Measurements from ENCODE around the gene RNPEP.

Gene RNPEP

DNA sequence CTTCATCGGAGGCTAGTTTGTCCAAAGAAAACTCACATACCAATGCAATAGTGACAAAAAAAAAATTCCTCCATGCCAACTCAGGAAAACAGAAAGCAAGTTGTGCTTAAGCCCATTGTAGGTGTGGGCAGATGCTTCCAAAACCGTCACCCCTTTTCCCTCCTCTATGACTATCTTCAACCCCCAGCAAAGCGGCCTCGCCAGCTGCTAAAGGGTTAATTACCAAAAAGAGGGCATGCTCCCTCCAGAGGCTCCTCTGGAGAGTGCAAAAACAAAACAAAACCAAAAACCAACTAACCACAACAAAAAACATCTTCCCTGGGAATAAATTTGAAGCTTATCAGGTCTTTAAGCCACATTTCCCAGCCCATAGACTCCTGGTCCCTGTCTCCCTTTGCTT lies 37.3 kb upstream of the RNPEP start:
- Histone ChIP-seq H3K36me3 (peaks cover 34 to 42% (median 37%) of the 10 kb centered on the region in 3 donors), H3K4me3 (peak overlapping the region; percentile 83 to 92), H3K27me3 (no peaks in the 10 kb centered on the region), H3K9me3 (no peaks in the 10 kb centered on the region), H3K27ac (peak overlapping the region; percentile 95 to 97), H3K4me1 (peaks cover 0 to 45% (median 20%) of the 10 kb centered on the region in 4 donors)
- DNase-seq: no peak
- TF ChIP-seq, protein P1, sequence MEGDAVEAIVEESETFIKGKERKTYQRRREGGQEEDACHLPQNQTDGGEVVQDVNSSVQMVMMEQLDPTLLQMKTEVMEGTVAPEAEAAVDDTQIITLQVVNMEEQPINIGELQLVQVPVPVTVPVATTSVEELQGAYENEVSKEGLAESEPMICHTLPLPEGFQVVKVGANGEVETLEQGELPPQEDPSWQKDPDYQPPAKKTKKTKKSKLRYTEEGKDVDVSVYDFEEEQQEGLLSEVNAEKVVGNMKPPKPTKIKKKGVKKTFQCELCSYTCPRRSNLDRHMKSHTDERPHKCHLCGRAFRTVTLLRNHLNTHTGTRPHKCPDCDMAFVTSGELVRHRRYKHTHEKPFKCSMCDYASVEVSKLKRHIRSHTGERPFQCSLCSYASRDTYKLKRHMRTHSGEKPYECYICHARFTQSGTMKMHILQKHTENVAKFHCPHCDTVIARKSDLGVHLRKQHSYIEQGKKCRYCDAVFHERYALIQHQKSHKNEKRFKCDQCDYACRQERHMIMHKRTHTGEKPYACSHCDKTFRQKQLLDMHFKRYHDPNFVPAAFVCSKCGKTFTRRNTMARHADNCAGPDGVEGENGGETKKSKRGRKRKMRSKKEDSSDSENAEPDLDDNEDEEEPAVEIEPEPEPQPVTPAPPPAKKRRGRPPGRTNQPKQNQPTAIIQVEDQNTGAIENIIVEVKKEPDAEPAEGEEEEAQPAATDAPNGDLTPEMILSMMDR (IDR thresholded peaks at IDR 0.05): peak; percentile 27 to 43
- intact Hi-C loops (cut with DNase I; ENCODE audit: low total_unique reads): no loop called here

DNA sequence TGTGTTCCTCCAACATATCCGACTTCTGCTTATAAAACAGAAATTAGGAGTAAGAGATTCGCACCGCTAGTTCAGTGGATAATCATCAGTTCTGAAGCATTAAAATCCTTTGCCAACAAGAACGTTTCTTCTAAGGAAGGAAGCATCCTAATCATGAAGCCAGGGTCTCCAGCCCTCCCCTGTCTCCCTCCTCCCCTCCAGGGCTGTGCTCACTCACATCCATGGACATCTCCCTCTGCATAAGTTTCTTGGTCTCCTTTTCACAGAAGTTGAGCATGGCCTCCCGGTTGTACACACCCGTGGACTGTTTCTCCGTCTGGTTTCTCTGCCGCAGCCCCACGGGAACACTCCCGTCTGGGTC lies 36.6 kb upstream of the RNPEP start:
- Histone ChIP-seq H3K27ac (peak overlapping the region; percentile 95 to 97), H3K36me3 (peaks cover 34 to 41% (median 37%) of the 10 kb centered on the region in 3 donors), H3K4me1 (peaks cover 0 to 45% (median 21%) of the 10 kb centered on the region in 4 donors), H3K9me3 (no peaks in the 10 kb centered on the region), H3K27me3 (no peaks in the 10 kb centered on the region), H3K4me3 (peak overlapping the region; percentile 83 to 92)
- TF ChIP-seq, protein P1 (IDR thresholded peaks at IDR 0.05): no peak
- no peak for DNase-seq
- intact Hi-C loops (cut with DNase I; ENCODE audit: low total_unique reads): no loop called here

DNA sequence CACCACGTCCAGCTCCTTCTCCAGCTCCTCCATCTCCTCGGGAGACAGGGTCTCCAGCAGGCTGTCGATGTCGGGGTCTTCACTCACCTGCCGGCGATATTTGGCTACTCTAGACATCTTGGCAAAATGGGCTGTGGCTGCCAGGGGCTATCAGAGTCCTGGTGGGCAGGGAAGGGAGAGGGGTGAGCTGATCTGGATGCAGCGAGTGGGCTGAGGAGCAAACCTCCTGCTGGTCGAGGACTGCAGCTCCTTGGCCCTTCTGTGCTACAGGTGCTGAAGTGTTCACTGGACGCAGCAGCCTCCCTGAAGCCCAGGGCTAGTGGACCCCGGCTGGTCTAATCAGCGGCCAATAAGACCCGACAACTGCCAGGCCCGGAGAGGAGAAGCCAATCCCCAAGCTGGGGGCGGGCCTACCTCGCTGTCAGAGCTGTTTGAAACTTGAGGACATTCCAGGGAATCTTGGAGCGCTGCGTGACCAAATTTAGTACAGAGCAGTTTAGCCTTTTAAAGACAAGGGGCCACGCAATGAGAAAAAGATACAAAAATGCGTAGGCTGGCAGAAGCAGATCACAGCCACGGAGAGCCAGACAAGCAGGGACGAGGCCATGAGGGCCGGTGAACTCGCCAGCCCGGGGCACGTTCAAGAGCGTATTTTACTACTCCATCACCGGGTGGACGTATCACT lies 36.1 kb upstream of the RNPEP start, which contains the start of gene LMOD1:
Gene LMOD1 (minus strand): TSS at position 325 of the 685 bp plus-strand sequence. CDS start 208 bp downstream, at position 117.
- DNase-seq: peak; percentile 97 to 99
- Histone ChIP-seq H3K27me3 (no peaks in the 10 kb centered on the region), H3K9me3 (no peaks in the 10 kb centered on the region), H3K27ac (peak within 1 kb of the TSS; percentile 95 to 97), H3K4me3 (peak within 1 kb of the TSS; percentile 83 to 92), H3K4me1 (peaks cover 0 to 40% (median 21%) of the 10 kb centered on the region in 4 donors), H3K36me3 (peaks cover 32 to 36% (median 35%) of the 10 kb centered on the region in 3 donors)
- TF ChIP-seq, protein P1 (IDR thresholded peaks at IDR 0.05): peak; percentile 22 to 33
- intact Hi-C loops (cut with DNase I; ENCODE audit: low total_unique reads): no loop called here

DNA sequence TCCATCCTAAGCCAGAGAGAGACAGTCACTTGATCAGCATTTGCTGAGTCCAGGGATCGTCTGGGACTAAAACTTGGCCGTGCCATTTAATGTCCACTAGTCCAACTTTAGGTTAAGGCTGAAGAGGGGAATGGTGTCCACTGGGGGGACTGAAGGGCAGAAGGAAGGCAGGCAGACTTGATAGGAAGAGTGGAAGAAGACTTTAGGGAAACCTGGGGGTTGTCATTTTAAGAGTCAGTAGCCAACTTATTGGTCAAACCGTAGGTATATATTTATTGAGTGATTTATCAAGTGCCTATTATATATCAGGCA lies 34.8 kb upstream of the RNPEP start:
- no peak for DNase-seq
- H3K4me1 ChIP-seq: peaks cover 0 to 38% (median 17%) of the 10 kb centered on the region in 4 donors
- H3K36me3 ChIP-seq: peaks cover 21 to 24% (median 22%) of the 10 kb centered on the region in 3 donors
- TF ChIP-seq, protein P1 (IDR thresholded peaks at IDR 0.05): peak in 1 of 2 experiments; percentile 14
- peak overlapping the region; percentile 83 to 92 for H3K4me3 ChIP-seq
- no peaks in the 10 kb centered on the region for H3K27me3 ChIP-seq
- intact Hi-C loops (cut with DNase I; ENCODE audit: low total_unique reads): no loop called here
- peak overlapping the region; percentile 95 to 97 for H3K27ac ChIP-seq
- no peaks in the 10 kb centered on the region for H3K9me3 ChIP-seq

DNA sequence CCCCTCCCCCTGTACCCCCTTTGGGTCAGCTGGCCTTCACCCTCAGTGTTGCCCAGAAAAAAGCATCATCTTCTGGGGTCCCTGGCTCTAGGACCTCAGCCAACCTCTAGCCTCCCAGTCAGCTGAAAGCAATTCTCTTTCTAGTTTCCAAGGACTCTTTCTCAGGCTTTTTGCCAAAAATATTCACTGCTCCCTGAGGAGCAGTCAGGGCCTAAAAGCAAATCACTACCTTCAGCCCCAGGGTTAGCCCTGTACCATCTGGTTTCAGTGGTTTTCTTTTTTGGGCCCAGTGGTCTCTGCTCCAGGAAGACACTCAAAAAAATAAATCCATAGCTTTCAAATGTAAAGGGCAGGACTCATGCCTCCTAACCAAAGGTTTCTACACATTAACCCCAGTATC lies 33.0 kb upstream of the RNPEP start:
- no peaks in the 10 kb centered on the region for H3K27me3 ChIP-seq
- H3K9me3 ChIP-seq: no peaks in the 10 kb centered on the region
- peak overlapping the region; percentile 78 to 95 for H3K27ac ChIP-seq
- DNase-seq: no peak
- H3K4me1 ChIP-seq: peaks cover 0 to 46% (median 19%) of the 10 kb centered on the region in 4 donors
- H3K36me3 ChIP-seq: peaks cover 5 to 6% (median 5%) of the 10 kb centered on the region in 3 donors
- intact Hi-C loops (cut with DNase I; ENCODE audit: low total_unique reads): no loop called here
- no peak overlapping the region for H3K4me3 ChIP-seq
- TF ChIP-seq, protein P1 (IDR thresholded peaks at IDR 0.05): no peak

Measured in tibial artery (tissue), 4 donors.